Sigmoid colon (tissue), 7 donors: ENCODE results near the gene RPL19. TPM values are rescaled to one million over a fixed set of nuclear protein-coding genes. Genes with fewer than 3 reads are reported as not detected.

Experiments
- DNase-seq: peaks from one replicate; pipeline ENCODE4 v3.0.0-alpha.2; 2019
- H3K27ac ChIP-seq, 4 donors: fragments of 200-600 bp; sonication (generic); one replicate each; pipeline ENCODE4 v1.5.1; 2016 to 2019; ENCODE audit warnings: mild to moderate bottlenecking in 1 of 4
- H3K27me3 ChIP-seq, 3 donors: fragments of 200-600 bp; sonication (generic); one replicate each; pipeline ENCODE4 v1.5.1; 2019; ENCODE audit warnings: mild to moderate bottlenecking in 1 of 3
- H3K36me3 ChIP-seq, 4 donors: fragments of 200-600 bp; sonication (generic); one replicate each; pipeline ENCODE4 v1.5.1; 2016 to 2019
- H3K4me1 ChIP-seq, 4 donors: fragments of 200-600 bp; sonication (generic); one replicate each; pipeline ENCODE4 v1.5.1; 2017 to 2019
- H3K4me3 ChIP-seq, 4 donors: fragments of 200-600 bp; sonication (generic); one replicate each; pipeline ENCODE4 v1.5.1; 2017 to 2019; ENCODE audit warnings: mild to moderate bottlenecking in 2 of 4, moderate library complexity in 1 of 4
- H3K9me3 ChIP-seq, 4 donors: fragments of 200-600 bp in 3 of 4; sonication (generic) in 3 of 4; one replicate each; pipeline versions ENCODE4 v1.5.1 to v1.6.1; 2013 to 2019
- CTCF ChIP-seq, 4 experiments: fragments of 450-650 bp in 3 of 4; fragments of 200-600 bp in 1 of 4; IDR thresholded peaks; one replicate each; pipeline ENCODE4 v1.5.1; 2016 to 2019; ENCODE audit warnings: antibody characterized with exemption in 4 of 4, mild to moderate bottlenecking in 3 of 4, moderate library complexity in 2 of 4
- EP300 ChIP-seq, 4 donors: sonication (generic); formaldehyde crosslinking; IDR thresholded peaks; one replicate each; pipeline ENCODE4 v1.6.1; 2017; ENCODE audit warnings: antibody characterized with exemption in 4 of 4
- POLR2A ChIP-seq, 2 donors: fragments of 450-650 bp; IDR thresholded peaks; one replicate each; pipeline ENCODE4 v1.6.1; 2016; ENCODE audit warnings: antibody characterized with exemption in 2 of 2, mild to moderate bottlenecking in 2 of 2, moderate library complexity in 2 of 2
- POLR2AphosphoS5 ChIP-seq, 4 donors: sonication (generic); formaldehyde crosslinking; IDR thresholded peaks; one replicate each; pipeline ENCODE4 v1.6.1; 2017; ENCODE audit warnings: antibody characterized with exemption in 4 of 4
- WGBS, 2 donors: extraction: QIAGEN DNeasy Blood & Tissue Kit; methylation state at CpG; one replicate each; pipeline ENCODE4 v1.1.7; 2013; 5-methylcytosine and 5-hydroxymethylcytosine counted together
- intact Hi-C: fragments of 100-400 bp; cut with DNase I; formaldehyde crosslinking; loops from one replicate; pipeline ENCODE4 v1.15.1; 2023
- polyA plus RNA-seq, 3 donors: library from polyadenylated mRNA; stranded (reverse); fragments of 200-250 nt; gene quantifications; one replicate each; pipeline ENCODE4 v1.2.3, GENCODE V29; 2013
- total RNA-seq, 4 donors: library from RNA; depleted of rRNA; stranded (reverse); fragments of >200 nt; gene quantifications; one replicate each; pipeline ENCODE4 v1.1.0, GENCODE V29; 2016
- donor health status: healthy with polysubstance abuse.
- donor health status: Bipolar disorder and iron deficiency.
- donor health status: healthy.

RPL19 gene
- total and polyA plus RNA-seq, 7 donors, result 2,689 to 4,685 (median 3,919) TPM

GRCh38 chr17:39178536-39178935 lies 21.5 kb upstream of the RPL19 start:
- Histone ChIP-seq H3K4me1 (peaks cover 0 to 10% (median 5%) of the 10 kb centered on the region in 4 donors), H3K36me3 (peaks cover 0 to 41% (median 12%) of the 10 kb centered on the region in 4 donors), H3K9me3 (no peaks in the 10 kb centered on the region), H3K27me3 (no peaks in the 10 kb centered on the region), H3K4me3 (no peak overlapping the region), H3K27ac (no peak overlapping the region)
- intact Hi-C loops, result no loop called here
- TF ChIP-seq POLR2A (IDR thresholded peaks at IDR 0.05), result no peak
- TF ChIP-seq EP300 (IDR thresholded peaks at IDR 0.05), result no peak
- TF ChIP-seq POLR2AphosphoS5 (IDR thresholded peaks at IDR 0.05), result no peak
- no peak for TF ChIP-seq CTCF (IDR thresholded peaks at IDR 0.05)
- 15 to 63% methylated on average over 4 of the region's 4 CpGs for WGBS, 2 donors
- no peak for DNase-seq

- TF ChIP-seq POLR2AphosphoS5 (IDR thresholded peaks at IDR 0.05) (no peak), CTCF (IDR thresholded peaks at IDR 0.05) (no peak), POLR2A (IDR thresholded peaks at IDR 0.05) (no peak), EP300 (IDR thresholded peaks at IDR 0.05) (no peak)
- no peaks in the 10 kb centered on the region for H3K9me3 ChIP-seq
- no peak for DNase-seq
- WGBS, 2 donors, result 93 to 94% methylated on average over 5 of the region's 5 CpGs
- no peaks in the 10 kb centered on the region for H3K27me3 ChIP-seq
- intact Hi-C loops, result no loop called here
- H3K4me1 ChIP-seq, result no peaks in the 10 kb centered on the region
- no peak overlapping the region for H3K4me3 ChIP-seq
- no peak overlapping the region for H3K27ac ChIP-seq
- peaks cover 5 to 67% (median 26%) of the 10 kb centered on the region in 4 donors for H3K36me3 ChIP-seq
Measured at GRCh38 chr17:39181303-39181702, 18.8 kb upstream of the RPL19 start.

- Histone ChIP-seq H3K4me3 (no peak overlapping the region), H3K4me1 (no peaks in the 10 kb centered on the region), H3K27ac (no peak overlapping the region), H3K9me3 (no peaks in the 10 kb centered on the region), H3K36me3 (peaks cover 5 to 70% (median 31%) of the 10 kb centered on the region in 4 donors), H3K27me3 (no peaks in the 10 kb centered on the region)
- no peak for TF ChIP-seq POLR2A (IDR thresholded peaks at IDR 0.05)
- no peak for TF ChIP-seq CTCF (IDR thresholded peaks at IDR 0.05)
- TF ChIP-seq POLR2AphosphoS5 (IDR thresholded peaks at IDR 0.05), result no peak
- no peak for TF ChIP-seq EP300 (IDR thresholded peaks at IDR 0.05)
- no peak for DNase-seq
- 92 to 95% methylated on average over 5 of the region's 5 CpGs for WGBS, 2 donors
- intact Hi-C loops, result no loop called here
Measured at GRCh38 chr17:39183045-39183444, 17.0 kb upstream of the RPL19 start.

GRCh38 chr17:39183720-39184119 lies 16.4 kb upstream of the RPL19 start:
- no peaks in the 10 kb centered on the region for H3K27me3 ChIP-seq
- no peak for DNase-seq
- no peak overlapping the region for H3K27ac ChIP-seq
- H3K36me3 ChIP-seq, result peaks cover 5 to 77% (median 32%) of the 10 kb centered on the region in 4 donors
- no peaks in the 10 kb centered on the region for H3K4me1 ChIP-seq
- 93 to 94% methylated on average over 10 of the region's 10 CpGs for WGBS, 2 donors
- no peak overlapping the region for H3K4me3 ChIP-seq
- no peaks in the 10 kb centered on the region for H3K9me3 ChIP-seq
- intact Hi-C loops, result no loop called here
- TF ChIP-seq EP300 (IDR thresholded peaks at IDR 0.05), result no peak
- TF ChIP-seq POLR2AphosphoS5 (IDR thresholded peaks at IDR 0.05), result no peak
- TF ChIP-seq POLR2A (IDR thresholded peaks at IDR 0.05), result no peak
- TF ChIP-seq CTCF (IDR thresholded peaks at IDR 0.05), result no peak

- intact Hi-C loops, result no loop called here
- WGBS, 2 donors, result 56 to 78% methylated on average over 15 of the region's 15 CpGs
- H3K4me1 ChIP-seq, result no peaks in the 10 kb centered on the region
Measured at GRCh38 chr17:39186481-39187002, 13.5 kb upstream of the RPL19 start.

More at GRCh38 chr17:39186481-39187002, 13.5 kb upstream of the RPL19 start:
- Histone ChIP-seq H3K4me3 (no peak overlapping the region), H3K27ac (no peak overlapping the region), H3K36me3 (peaks cover 5 to 88% (median 37%) of the 10 kb centered on the region in 4 donors), H3K27me3 (no peaks in the 10 kb centered on the region), H3K9me3 (no peaks in the 10 kb centered on the region)
- DNase-seq, result no peak
- no peak for TF ChIP-seq POLR2AphosphoS5 (IDR thresholded peaks at IDR 0.05)
